T-cell (primary cell): Measurements from ENCODE around the gene AVP. TPM values are rescaled to one million over a fixed set of nuclear protein-coding genes. Genes with fewer than 3 reads are reported as not detected.
A peak's percentile ranks its signal among the peaks of the same experiment; 100 is the strongest.

Experiments used
- ATAC-seq, 4 experiments: fragments of 200-7000 bp in 3 of 4; fragments of 150-1000 bp in 1 of 4; cut with Tn5 transposase; replicated peaks in 1 of 4; 1 replicate in 3 of 4; 2 replicates in 1 of 4; pipeline ENCODE4 v1.10.0; 2021; ENCODE audit warnings: moderate library complexity in 3 of 4, mild to moderate bottlenecking in 2 of 4, moderate number of reproducible peaks in 1 of 4
- CTCF ChIA-PET, 2 donors: fragments of 300-600 bp; sonication (Branson Sonifier 250); formaldehyde crosslinking; loops; one replicate each; lab custom pipeline; 2022; ENCODE audit warnings: antibody characterized with exemption in 2 of 2; lab: Charles Lee
- POLR2A ChIA-PET, 2 donors: fragments of 300-600 bp; sonication (Branson Sonifier 250); formaldehyde crosslinking; loops; one replicate each; lab custom pipeline; 2022; ENCODE audit warnings: antibody characterized with exemption in 2 of 2; lab: Charles Lee
- DNase-seq, 35 experiments: peaks; one replicate each; pipeline versions ENCODE4 v3.0.0 to v3.0.0-alpha.2; 2013 to 2023
- H3K27ac ChIP-seq: one replicate; pipeline ENCODE4 v1.5.1; 2013; ENCODE audit warnings: low read length
- H3K27me3 ChIP-seq, 2 experiments: replicated peaks in 1 of 2; 1 replicate in 1 of 2; 2 replicates in 1 of 2; pipeline versions ENCODE4 v1.6.1 to v1.7.0; 2013; ENCODE audit warnings: low read length in 1 of 2, mixed read lengths in 1 of 2; ENCODE audit not compliant: control insufficient read depth in 2 of 2, insufficient read depth in 2 of 2; ENCODE audit errors: extremely low read depth in 1 of 2
- H3K36me3 ChIP-seq, 2 donors: 1 replicate in 1 of 2; 2 replicates in 1 of 2; pipeline versions ENCODE4 v1.6.1 to v1.7.0; 2013; ENCODE audit warnings: low read length in 1 of 2; ENCODE audit not compliant: control insufficient read depth in 2 of 2, insufficient read depth in 1 of 2; ENCODE audit errors: extremely low read depth in 1 of 2
- H3K4me1 ChIP-seq, 2 experiments: 1 replicate in 1 of 2; 2 replicates in 1 of 2; pipeline versions ENCODE4 v1.6.1 to v1.7.0; 2013; ENCODE audit warnings: low read length in 2 of 2, mixed read lengths in 1 of 2; ENCODE audit not compliant: insufficient read depth in 2 of 2, control insufficient read depth in 1 of 2; ENCODE audit errors: extremely low read depth in 1 of 2
- H3K4me3 ChIP-seq, 2 donors: 1 replicate in 1 of 2; 2 replicates in 1 of 2; pipeline versions ENCODE4 v1.5.1 to v1.7.0; 2013; ENCODE audit warnings: mild to moderate bottlenecking in 2 of 2, low read length in 1 of 2, moderate library complexity in 1 of 2; ENCODE audit not compliant: control insufficient read depth in 1 of 2; ENCODE audit errors: extremely low read depth in 1 of 2
- H3K9me3 ChIP-seq: 2 replicates; pipeline ENCODE4 v1.7.0; 2013
- H3K27ac Mint-ChIP-seq, 2 donors: one replicate each; pipeline ENCODE4 v1.8.0; 2020 to 2021; ENCODE audit warnings: mild to moderate bottlenecking in 2 of 2, mixed read lengths in 2 of 2
- H3K27me3 Mint-ChIP-seq, 2 donors: one replicate each; pipeline ENCODE4 v1.8.0; 2021 to 2022; ENCODE audit warnings: mixed read lengths in 2 of 2
- H3K36me3 Mint-ChIP-seq: one replicate; pipeline ENCODE4 v1.8.0; 2021; ENCODE audit warnings: mixed read lengths
- H3K4me1 Mint-ChIP-seq, 3 donors: one replicate each; pipeline ENCODE4 v1.8.0; 2020 to 2022; ENCODE audit warnings: mixed read lengths in 3 of 3, mild to moderate bottlenecking in 1 of 3
- H3K4me3 Mint-ChIP-seq, 3 donors: one replicate each; pipeline ENCODE4 v1.8.0; 2020 to 2022; ENCODE audit warnings: mild to moderate bottlenecking in 3 of 3, mixed read lengths in 3 of 3, moderate library complexity in 3 of 3
- H3K9me3 Mint-ChIP-seq, 3 donors: one replicate each; pipeline ENCODE4 v1.8.0; 2020 to 2022; ENCODE audit warnings: mixed read lengths in 3 of 3
- WGBS: methylation state at CpG from one replicate; pipeline ENCODE4 v1.1.5; 2013; ENCODE audit warnings: missing lambda C conversion rate; ENCODE audit not compliant: insufficient coverage; 5-methylcytosine and 5-hydroxymethylcytosine counted together
- total RNA-seq, 35 experiments: library from RNA in 6 of 35; stranded (reverse) in 6 of 35; fragments of 120-200 nt in 1 of 35; gene quantifications; one replicate each; pipeline versions ENCODE4 v1.2.1 to v1.2.4 and lab custom pipeline; 2013 to 2026

AVP gene
- total RNA-seq, 5 donors from 2014 or later (not counting 1 experiment from before 2014, with no cell fraction given), result 0.44 to 1.6 (median 0.59) TPM; not detected in 2

DNA sequence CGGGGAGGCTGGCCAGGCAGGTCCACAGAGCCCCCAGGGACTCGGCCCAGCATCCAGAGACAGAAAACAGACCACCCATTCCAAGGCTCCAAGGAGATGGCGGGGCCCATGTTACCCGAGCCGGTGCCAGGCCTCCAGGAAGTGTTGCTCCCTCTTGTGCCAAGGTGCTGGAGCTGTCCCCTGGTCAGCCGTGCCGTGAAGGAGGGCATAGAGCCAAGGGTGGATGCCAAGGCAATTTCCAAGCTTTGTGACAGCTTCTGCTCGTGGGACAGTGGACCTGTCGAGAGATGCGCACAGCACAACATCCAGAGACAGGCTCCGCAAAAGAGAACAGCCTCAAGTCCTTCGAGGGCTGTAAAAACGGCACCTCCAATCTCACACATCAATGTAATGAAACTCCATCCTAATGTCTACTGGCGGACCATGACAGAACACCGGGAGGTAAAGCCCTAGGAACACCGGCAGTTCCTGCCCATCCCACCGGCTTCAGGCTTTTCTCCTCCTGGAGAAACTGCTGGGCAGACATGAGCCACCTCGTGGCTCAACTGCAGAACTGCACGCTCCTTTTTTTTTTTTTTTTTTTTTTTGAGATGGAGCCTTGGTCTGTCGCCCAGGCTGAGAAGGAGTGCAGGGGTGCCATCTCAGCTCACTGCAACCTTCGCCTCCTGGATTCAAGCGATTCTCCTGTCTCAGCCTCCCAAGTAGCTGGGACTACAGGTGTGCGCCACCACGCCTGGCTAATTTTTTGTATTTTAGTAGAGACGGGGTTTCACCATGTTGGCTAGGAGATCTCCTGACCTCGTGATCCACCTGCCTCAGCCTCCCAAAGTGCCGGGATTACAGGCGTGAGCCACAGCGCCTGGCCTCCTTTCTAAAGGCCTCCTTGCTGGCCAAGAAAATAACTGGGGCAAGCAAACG is 30.9 kb upstream of the AVP start:
- Mint-ChIP-seq H3K27me3 (no peaks in the 10 kb centered on the region), H3K9me3 (no peaks in the 10 kb centered on the region), H3K27ac (peak overlapping the region in 1 of 2 donors; percentile 66), H3K4me1 (peaks cover 11 to 27% (median 23%) of the 10 kb centered on the region in 3 donors), H3K4me3 (no peak overlapping the region), H3K36me3 (peaks cover 25% of the 10 kb centered on the region)
- CTCF ChIA-PET, result interaction anchor here (0.5 to 3.0 kb wide), 12 partner anchors 19 to 1564 kb away, joined by 3 to 16 read pairs (median 4); no protein-coding TSS in a partner anchor
- Histone ChIP-seq H3K27me3 (no peaks in the 10 kb centered on the region), H3K27ac (no peak overlapping the region), H3K36me3 (peaks cover 2 to 25% of the 10 kb centered on the region in 2 donors), H3K4me3 (no peak overlapping the region), H3K9me3 (no peaks in the 10 kb centered on the region), H3K4me1 (peaks cover 0 to 30% of the 10 kb centered on the region in 2 experiments)
- WGBS, result 78% methylated on average over 22 of the region's 30 CpGs
- peak; percentile 27 to 60 (median 44) for ATAC-seq
- POLR2A ChIA-PET, result interaction anchor here (0.6 kb wide), 2 partner anchors 80 to 204 kb away, joined by 7 to 8 read pairs; no protein-coding TSS in a partner anchor
- DNase-seq, result peak in 12 of 35 experiments; percentile 4 to 63 (median 22)

- Histone ChIP-seq H3K27ac (no peak overlapping the region), H3K36me3 (peaks cover 3 to 40% of the 10 kb centered on the region in 2 donors), H3K4me3 (no peak overlapping the region), H3K4me1 (peaks cover 0 to 12% of the 10 kb centered on the region in 2 experiments), H3K9me3 (no peaks in the 10 kb centered on the region), H3K27me3 (no peaks in the 10 kb centered on the region)
- Mint-ChIP-seq H3K27me3 (no peaks in the 10 kb centered on the region), H3K36me3 (peaks cover 26% of the 10 kb centered on the region), H3K27ac (no peak overlapping the region), H3K4me1 (peaks cover 10% of the 10 kb centered on the region in 3 donors), H3K9me3 (no peaks in the 10 kb centered on the region), H3K4me3 (no peak overlapping the region)
- no CpG with 5 or more reads among the region's 2 CpGs for WGBS
- POLR2A ChIA-PET, result no interaction called here
- CTCF ChIA-PET, result no interaction called here
- ATAC-seq, result no peak
- DNase-seq, result no peak
These were observed 27.5 kb upstream of the AVP start for GRCh38 chr20:3111995-3112394.

GRCh38 chr20:3111507-3111906 is 27.0 kb upstream of the AVP start:
- ATAC-seq (no peak), DNase-seq (no peak)
- ChIA-PET CTCF (no interaction called here), POLR2A (no interaction called here)
- Mint-ChIP-seq H3K27me3 (no peaks in the 10 kb centered on the region), H3K4me3 (no peak overlapping the region), H3K27ac (no peak overlapping the region), H3K4me1 (peaks cover 10% of the 10 kb centered on the region in 3 donors), H3K36me3 (peaks cover 27% of the 10 kb centered on the region), H3K9me3 (no peaks in the 10 kb centered on the region)
- 89% methylated on average over 7 of the region's 7 CpGs for WGBS
- Histone ChIP-seq H3K9me3 (no peaks in the 10 kb centered on the region), H3K27ac (no peak overlapping the region), H3K4me3 (no peak overlapping the region), H3K36me3 (peaks cover 6 to 40% of the 10 kb centered on the region in 2 donors), H3K27me3 (no peaks in the 10 kb centered on the region), H3K4me1 (peaks cover 0 to 12% of the 10 kb centered on the region in 2 experiments)

DNA sequence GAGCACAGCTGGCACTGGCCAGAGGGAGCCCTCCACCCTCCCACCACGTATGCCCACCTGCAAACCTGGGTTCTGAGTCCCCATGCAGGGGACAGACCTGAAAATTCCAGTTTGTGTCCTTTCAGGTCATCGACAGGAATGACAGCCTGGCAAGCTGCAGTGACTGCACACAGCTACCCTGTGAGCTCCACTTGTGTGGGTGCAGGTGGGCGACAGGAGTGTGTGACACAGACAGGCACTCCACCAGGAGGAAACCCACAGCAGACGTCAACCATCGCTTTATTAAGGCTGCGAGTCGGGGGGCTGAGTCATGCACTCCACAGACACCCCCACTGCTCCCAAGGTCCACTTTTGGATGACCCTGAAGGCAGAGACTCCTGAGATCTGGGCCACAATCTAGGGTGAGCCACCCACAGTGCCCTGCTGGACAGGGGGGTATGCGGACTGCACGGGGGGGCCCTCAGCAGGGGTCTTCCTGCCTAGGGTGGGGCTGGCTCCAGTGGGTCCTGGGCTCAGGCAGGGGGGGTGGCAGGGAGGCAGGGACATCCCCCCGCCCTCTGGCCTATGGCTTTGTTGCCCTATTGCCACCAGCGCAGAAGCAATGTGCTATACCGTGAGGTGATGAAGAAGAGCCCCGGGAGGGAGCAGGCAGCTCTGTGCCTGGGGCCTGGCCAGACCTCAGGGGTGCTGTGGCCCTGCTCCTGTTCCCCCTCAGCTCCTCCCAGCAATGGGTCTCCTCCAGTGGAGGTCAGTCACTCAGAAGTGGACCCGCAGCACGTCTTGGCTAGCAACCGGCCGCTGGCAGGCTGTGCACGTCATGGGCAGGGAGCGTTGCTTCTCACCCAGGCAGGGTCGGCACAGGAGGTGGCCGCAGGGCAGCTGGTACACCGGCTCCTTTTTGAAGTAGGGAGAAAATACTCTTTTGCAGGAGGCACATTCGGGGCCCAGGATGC is 25.1 kb upstream of the AVP start:
- no peak overlapping the region for H3K4me3 Mint-ChIP-seq
- no peaks in the 10 kb centered on the region for H3K9me3 Mint-ChIP-seq
- Histone ChIP-seq H3K9me3 (no peaks in the 10 kb centered on the region), H3K27ac (no peak overlapping the region), H3K27me3 (no peaks in the 10 kb centered on the region), H3K36me3 (peaks cover 6 to 37% of the 10 kb centered on the region in 2 donors), H3K4me3 (no peak overlapping the region), H3K4me1 (no peaks in the 10 kb centered on the region)
- POLR2A ChIA-PET, result interaction anchor here (0.6 kb wide), 2 partner anchors 40 to 101 kb away, joined by 3 to 6 read pairs; no protein-coding TSS in a partner anchor
- H3K27me3 Mint-ChIP-seq, result no peaks in the 10 kb centered on the region
- CTCF ChIA-PET, result no interaction called here
- WGBS, result 94% methylated on average over 19 of the region's 23 CpGs
- ATAC-seq (no peak), DNase-seq (no peak)
- peaks cover 24% of the 10 kb centered on the region for H3K36me3 Mint-ChIP-seq
- H3K4me1 Mint-ChIP-seq, result peaks cover 0 to 4% (median 2%) of the 10 kb centered on the region in 3 donors
- no peak overlapping the region for H3K27ac Mint-ChIP-seq

DNA sequence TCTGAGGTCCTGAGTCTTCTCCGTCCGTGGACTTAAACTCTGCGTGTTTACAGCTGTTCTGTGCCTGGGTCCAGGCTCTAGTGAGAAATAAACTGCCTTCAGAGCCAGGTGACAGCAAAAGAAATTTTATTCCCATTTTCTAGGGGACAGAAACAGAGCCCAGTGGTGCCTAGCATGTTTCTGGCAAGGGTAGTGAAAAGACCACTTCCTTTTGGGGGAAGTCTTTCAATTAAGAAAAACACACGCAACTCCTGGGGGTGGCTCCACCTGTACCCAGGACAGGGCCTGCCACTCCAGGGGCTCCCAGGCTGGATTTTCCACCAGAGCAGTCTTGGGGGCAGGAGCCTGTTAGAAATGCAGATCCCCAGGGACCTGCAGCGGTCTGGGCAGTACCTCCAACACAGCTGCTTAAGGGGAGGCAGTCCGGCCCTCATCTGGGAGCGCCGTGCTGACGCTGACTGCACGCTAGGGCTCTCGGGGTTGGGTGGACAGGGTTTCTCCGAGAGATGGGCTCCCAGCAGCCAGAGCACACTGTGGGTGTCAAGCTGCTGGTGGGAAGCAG is 23.0 kb upstream of the AVP start:
- DNase-seq (no peak), ATAC-seq (no peak)
- Histone ChIP-seq H3K4me3 (no peak overlapping the region), H3K27ac (no peak overlapping the region), H3K36me3 (peaks cover 3 to 26% of the 10 kb centered on the region in 2 donors), H3K4me1 (peaks cover 0 to 3% of the 10 kb centered on the region in 2 experiments), H3K27me3 (no peaks in the 10 kb centered on the region), H3K9me3 (no peaks in the 10 kb centered on the region)
- Mint-ChIP-seq H3K9me3 (no peaks in the 10 kb centered on the region), H3K4me3 (no peak overlapping the region), H3K4me1 (peaks cover 7 to 11% (median 10%) of the 10 kb centered on the region in 3 donors), H3K27ac (no peak overlapping the region), H3K36me3 (peaks cover 15% of the 10 kb centered on the region), H3K27me3 (no peaks in the 10 kb centered on the region)
- POLR2A ChIA-PET, result no interaction called here
- CTCF ChIA-PET, result no interaction called here
- WGBS, result 94% methylated on average over 7 of the region's 12 CpGs
